ENCODE data around the gene TTI1.

DNA sequence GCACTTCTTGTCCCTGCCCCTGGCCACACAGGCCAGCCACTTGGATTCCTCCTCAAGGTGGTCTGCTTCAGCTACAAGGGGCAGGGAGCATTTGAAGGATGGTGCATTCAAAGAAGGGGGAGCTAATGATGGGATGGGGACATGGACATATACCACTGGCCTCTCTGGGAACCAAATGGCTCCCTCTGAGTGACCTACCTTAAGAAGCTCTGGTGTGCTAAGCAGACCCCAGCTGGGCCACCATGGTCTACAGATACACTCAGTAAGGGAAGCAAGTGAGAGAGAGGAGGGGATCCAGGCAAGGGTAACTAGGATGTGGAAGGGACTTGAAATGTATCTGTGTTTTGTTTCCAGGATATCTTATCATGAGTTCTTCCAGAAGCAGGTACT lies 62.4 kb downstream of the TTI1 start:
- TF ChIP-seq EZH2 (IDR thresholded peaks at IDR 0.05; ENCODE audit: borderline replicate concordance, insufficient read depth, low read length, poor library complexity, severe bottlenecking), result no peak
- TF ChIP-seq, protein P1, sequence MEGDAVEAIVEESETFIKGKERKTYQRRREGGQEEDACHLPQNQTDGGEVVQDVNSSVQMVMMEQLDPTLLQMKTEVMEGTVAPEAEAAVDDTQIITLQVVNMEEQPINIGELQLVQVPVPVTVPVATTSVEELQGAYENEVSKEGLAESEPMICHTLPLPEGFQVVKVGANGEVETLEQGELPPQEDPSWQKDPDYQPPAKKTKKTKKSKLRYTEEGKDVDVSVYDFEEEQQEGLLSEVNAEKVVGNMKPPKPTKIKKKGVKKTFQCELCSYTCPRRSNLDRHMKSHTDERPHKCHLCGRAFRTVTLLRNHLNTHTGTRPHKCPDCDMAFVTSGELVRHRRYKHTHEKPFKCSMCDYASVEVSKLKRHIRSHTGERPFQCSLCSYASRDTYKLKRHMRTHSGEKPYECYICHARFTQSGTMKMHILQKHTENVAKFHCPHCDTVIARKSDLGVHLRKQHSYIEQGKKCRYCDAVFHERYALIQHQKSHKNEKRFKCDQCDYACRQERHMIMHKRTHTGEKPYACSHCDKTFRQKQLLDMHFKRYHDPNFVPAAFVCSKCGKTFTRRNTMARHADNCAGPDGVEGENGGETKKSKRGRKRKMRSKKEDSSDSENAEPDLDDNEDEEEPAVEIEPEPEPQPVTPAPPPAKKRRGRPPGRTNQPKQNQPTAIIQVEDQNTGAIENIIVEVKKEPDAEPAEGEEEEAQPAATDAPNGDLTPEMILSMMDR (IDR thresholded peaks at IDR 0.05; ENCODE audit: poor library complexity, severe bottlenecking), result no peak

Measured in neural cell (in vitro differentiated cells).